HG02798 (cell line): ENCODE measurements around the gene KRTAP12-1.
"Not testable (repeated sequence)": the region's sequence is repeated elsewhere in the genome, so short reads cannot be mapped to it uniquely, and the experiment has no call there.

Experiments
- ATAC-seq: cut with Tn5 transposase; IDR thresholded peaks from one replicate; pipeline ENCODE4 v1.9.1; 2021; ENCODE audit warnings: mild to moderate bottlenecking; ENCODE audit not compliant: unreplicated experiment, poor library complexity

The KRTAP12-1 gene

GRCh38 chr21:44700101-44701022 is 18.4 kb upstream of the KRTAP12-1 start:
- no peak for ATAC-seq

GRCh38 chr21:44699502-44700001 is 17.6 kb upstream of the KRTAP12-1 start:
- no peak for ATAC-seq

- no peak for ATAC-seq
These were observed 16.1 kb upstream of the KRTAP12-1 start for GRCh38 chr21:44697811-44698734.

GRCh38 chr21:44697172-44697810 is 15.3 kb upstream of the KRTAP12-1 start, which contains the start of gene KRTAP10-12:
Gene KRTAP10-12 (plus strand): TSS chr21:44697172. CDS start chr21:44697202, 30 bp downstream.
- ATAC-seq, result not testable (repeated sequence)

GRCh38 chr21:44696572-44696971 is 14.6 kb upstream of the KRTAP12-1 start:
- no peak for ATAC-seq

GRCh38 chr21:44695641-44696040 is 13.7 kb upstream of the KRTAP12-1 start:
- no peak for ATAC-seq

- ATAC-seq, result no peak
These were observed 13.2 kb upstream of the KRTAP12-1 start for GRCh38 chr21:44695184-44695583.

GRCh38 chr21:44694776-44695175 is 12.8 kb upstream of the KRTAP12-1 start:
- ATAC-seq, result no peak

GRCh38 chr21:44692798-44693512 is 11.0 kb upstream of the KRTAP12-1 start:
- ATAC-seq, result no peak

- ATAC-seq, result no peak
These were observed 9.7 kb upstream of the KRTAP12-1 start for GRCh38 chr21:44691686-44692085.

GRCh38 chr21:44689740-44690139 is 7.8 kb upstream of the KRTAP12-1 start:
- not testable (repeated sequence) for ATAC-seq

GRCh38 chr21:44687671-44688070 is 5.7 kb upstream of the KRTAP12-1 start:
- ATAC-seq, result no peak

GRCh38 chr21:44686843-44687561 is 5.0 kb upstream of the KRTAP12-1 start:
- ATAC-seq, result no peak

- ATAC-seq, result no peak
These were observed 4.2 kb upstream of the KRTAP12-1 start for GRCh38 chr21:44686000-44686781.

GRCh38 chr21:44685050-44685449 is 3.1 kb upstream of the KRTAP12-1 start:
- ATAC-seq, result not testable (repeated sequence)

- ATAC-seq, result no peak
These were observed 2.5 kb upstream of the KRTAP12-1 start for GRCh38 chr21:44684483-44684882.

GRCh38 chr21:44684077-44684476 is 2.1 kb upstream of the KRTAP12-1 start:
- ATAC-seq, result no peak

- no peak for ATAC-seq
These were observed 703 bp upstream of the KRTAP12-1 start for GRCh38 chr21:44682580-44683151.
